K562 (cell line): ENCODE measurements around the gene STK11. TPM values are rescaled to one million over a fixed set of nuclear protein-coding genes. Genes with fewer than 3 reads are reported as not detected.

Experiments used
- ARNT ChIP-seq, 2 experiments: fragments of 450-650 bp; IDR thresholded peaks; 2 replicates each; pipeline ENCODE4 v1.6.1; 2016; ENCODE audit warnings: mild to moderate bottlenecking in 1 of 2
- C11orf30 ChIP-seq: fragments of 450-650 bp; IDR thresholded peaks from 2 replicates; pipeline ENCODE4 v1.6.1; 2016; ENCODE audit warnings: low read depth, mild to moderate bottlenecking
- CBFA2T2 ChIP-seq: fragments of 450-650 bp; conservative IDR thresholded peaks from 2 replicates; pipeline ENCODE4 v1.6.1; 2017; ENCODE audit warnings: mild to moderate bottlenecking
- CBX5 ChIP-seq: IDR thresholded peaks from 2 replicates; pipeline ENCODE4 v1.6.1; 2014; ENCODE audit warnings: low read depth, borderline replicate concordance
- CHD1 ChIP-seq: fragments of 200-600 bp; sonication (generic); IDR thresholded peaks from one replicate; pipeline ENCODE4 v1.6.1; 2012; ENCODE audit warnings: mild to moderate bottlenecking, moderate library complexity, low read length, inconsistent platforms
- CSDE1 ChIP-seq, 2 experiments: fragments of 450-650 bp; IDR thresholded peaks; 2 replicates each; pipeline ENCODE4 v1.6.1; 2016; ENCODE audit warnings: mild to moderate bottlenecking in 1 of 2
- FOXA3 ChIP-seq, 2 experiments: fragments of 450-650 bp in 1 of 2; sonication (generic) in 1 of 2; formaldehyde crosslinking; IDR thresholded peaks in 1 of 2; conservative IDR thresholded peaks in 1 of 2; 2 replicates each; pipeline versions ENCODE4 v1.4.0 to v1.8.0; 2020 to 2022; ENCODE audit warnings: mild to moderate bottlenecking in 2 of 2, missing genetic modification reagents in 1 of 2
- GABPB1 ChIP-seq: sonication (generic); formaldehyde crosslinking; IDR thresholded peaks from 2 replicates; pipeline ENCODE4 v1.8.0; 2022; ENCODE audit warnings: mild to moderate bottlenecking, missing genetic modification reagents
- SIN3B ChIP-seq: fragments of 450-650 bp; IDR thresholded peaks from 2 replicates; pipeline ENCODE4 v1.6.1; 2017; ENCODE audit warnings: low read depth, mild to moderate bottlenecking, moderate library complexity
- SLC30A9 ChIP-seq: fragments of 250-450 bp; sonication (Bioruptor Pico); IDR thresholded peaks from 2 replicates; pipeline ENCODE4 v1.8.0; 2022; ENCODE audit warnings: mild to moderate bottlenecking, moderate library complexity
- TCFL5 ChIP-seq: fragments of 250-450 bp; sonication (Bioruptor Pico); conservative IDR thresholded peaks from 2 replicates; pipeline ENCODE4 v1.6.1; 2021; ENCODE audit warnings: mild to moderate bottlenecking, moderate library complexity, matching md5 sums
- TSHZ1 ChIP-seq: fragments of 250-450 bp; sonication (Bioruptor Pico); IDR thresholded peaks from 2 replicates; pipeline ENCODE4 v1.4.0; 2020; ENCODE audit warnings: mild to moderate bottlenecking, moderate library complexity
- YY1 ChIP-seq, 3 experiments: IDR thresholded peaks; 2 replicates each; pipeline ENCODE4 v1.6.1; 2011; ENCODE audit warnings: low read length in 2 of 3, mild to moderate bottlenecking in 2 of 3, moderate library complexity in 2 of 3, borderline replicate concordance in 1 of 3, control low read depth in 1 of 3, low read depth in 1 of 3; ENCODE audit not compliant: insufficient read depth in 3 of 3, insufficient replicate concordance in 2 of 3, control insufficient read depth in 1 of 3, insufficient read length in 1 of 3; ENCODE audit errors: extremely low read depth in 1 of 3
- ZBTB43 ChIP-seq: sonication (generic); formaldehyde crosslinking; IDR thresholded peaks from 2 replicates; pipeline ENCODE4 v1.8.0; 2023; ENCODE audit warnings: mild to moderate bottlenecking, missing genetic modification reagents
- ZNF224 ChIP-seq: sonication (generic); formaldehyde crosslinking; IDR thresholded peaks from 2 replicates; pipeline ENCODE4 v1.8.0; 2022; ENCODE audit warnings: mild to moderate bottlenecking, missing genetic modification reagents
- polyA plus RNA-seq, 8 experiments: library from polyadenylated mRNA; depleted of rRNA in 4 of 8; stranded (reverse) in 5 of 8; unstranded in 3 of 8; fragments of >200 nt; fragmentation: Nextera tagmentation in 2 of 8; fragmentation: Illumina TruSeq in 1 of 8; extraction: Ambion mirVana in 2 of 8; extraction: Trizol in 1 of 8; gene quantifications; 2 replicates each; pipeline versions ENCODE4 v1.2.1 to v1.2.3, GENCODE V29; 2011 to 2014; ENCODE audit warnings: inconsistent platforms in 1 of 8, missing spikeins in 1 of 8
- total RNA-seq, 7 experiments: library from RNA; depleted of rRNA in 6 of 7; stranded (reverse); fragments of >200 nt in 6 of 7; fragmentation: Illumina TruSeq in 2 of 7; extraction: Trizol in 2 of 7; gene quantifications; 2 replicates each; pipeline versions ENCODE4 v1.2.1 to v1.2.3, GENCODE V29; 2011 to 2021; ENCODE audit warnings: low replicate concordance in 1 of 7
- TF ChIP-seq, protein P1 (sequence below), 2 experiments: fragments of 450-650 bp; IDR thresholded peaks; 2 replicates each; pipeline ENCODE4 v1.6.1; 2018; ENCODE audit warnings: mild to moderate bottlenecking in 2 of 2, low read depth in 1 of 2; ENCODE audit not compliant: partially characterized antibody in 2 of 2

Gene STK11
- total and polyA plus RNA-seq, 9 of the 15 experiments (the other 6 are each of a cell fraction or from before 2014, with no cell fraction given): 0.15 to 96.5 (median 31.7) TPM

DNA sequence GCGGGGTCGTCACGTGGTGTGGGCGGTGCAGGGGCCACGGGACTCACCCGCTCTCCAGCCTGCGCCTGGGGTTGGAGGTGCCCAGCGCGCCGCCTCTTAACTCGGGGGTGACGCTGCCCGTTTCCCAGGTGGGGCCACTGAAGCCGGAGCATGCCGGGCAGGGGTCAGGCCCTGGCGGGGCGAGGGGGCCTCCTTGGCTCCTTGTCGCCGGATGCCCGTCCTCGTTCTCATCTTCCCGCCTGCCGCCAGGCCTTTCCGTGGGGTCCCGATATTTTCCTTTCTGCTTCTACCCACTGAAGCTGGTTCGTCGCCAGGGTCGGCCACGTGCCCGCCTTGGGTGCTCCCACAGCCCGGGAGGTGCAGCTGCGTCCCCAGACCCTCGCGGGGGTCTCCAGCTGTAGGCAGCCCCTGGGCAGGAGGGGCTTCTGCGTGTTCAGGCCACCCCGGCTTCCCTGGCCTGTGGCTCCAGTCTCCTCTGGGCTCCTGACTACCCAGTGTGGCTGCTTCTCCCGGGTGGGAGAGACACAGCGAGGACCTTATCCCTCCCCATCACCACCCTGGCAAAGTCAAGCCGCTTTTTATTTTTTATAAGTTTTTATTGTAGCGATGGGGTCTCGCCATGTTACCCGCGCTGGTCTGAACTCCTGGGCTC is 70.5 kb downstream of the STK11 start (continued):
- TF ChIP-seq, protein P1, sequence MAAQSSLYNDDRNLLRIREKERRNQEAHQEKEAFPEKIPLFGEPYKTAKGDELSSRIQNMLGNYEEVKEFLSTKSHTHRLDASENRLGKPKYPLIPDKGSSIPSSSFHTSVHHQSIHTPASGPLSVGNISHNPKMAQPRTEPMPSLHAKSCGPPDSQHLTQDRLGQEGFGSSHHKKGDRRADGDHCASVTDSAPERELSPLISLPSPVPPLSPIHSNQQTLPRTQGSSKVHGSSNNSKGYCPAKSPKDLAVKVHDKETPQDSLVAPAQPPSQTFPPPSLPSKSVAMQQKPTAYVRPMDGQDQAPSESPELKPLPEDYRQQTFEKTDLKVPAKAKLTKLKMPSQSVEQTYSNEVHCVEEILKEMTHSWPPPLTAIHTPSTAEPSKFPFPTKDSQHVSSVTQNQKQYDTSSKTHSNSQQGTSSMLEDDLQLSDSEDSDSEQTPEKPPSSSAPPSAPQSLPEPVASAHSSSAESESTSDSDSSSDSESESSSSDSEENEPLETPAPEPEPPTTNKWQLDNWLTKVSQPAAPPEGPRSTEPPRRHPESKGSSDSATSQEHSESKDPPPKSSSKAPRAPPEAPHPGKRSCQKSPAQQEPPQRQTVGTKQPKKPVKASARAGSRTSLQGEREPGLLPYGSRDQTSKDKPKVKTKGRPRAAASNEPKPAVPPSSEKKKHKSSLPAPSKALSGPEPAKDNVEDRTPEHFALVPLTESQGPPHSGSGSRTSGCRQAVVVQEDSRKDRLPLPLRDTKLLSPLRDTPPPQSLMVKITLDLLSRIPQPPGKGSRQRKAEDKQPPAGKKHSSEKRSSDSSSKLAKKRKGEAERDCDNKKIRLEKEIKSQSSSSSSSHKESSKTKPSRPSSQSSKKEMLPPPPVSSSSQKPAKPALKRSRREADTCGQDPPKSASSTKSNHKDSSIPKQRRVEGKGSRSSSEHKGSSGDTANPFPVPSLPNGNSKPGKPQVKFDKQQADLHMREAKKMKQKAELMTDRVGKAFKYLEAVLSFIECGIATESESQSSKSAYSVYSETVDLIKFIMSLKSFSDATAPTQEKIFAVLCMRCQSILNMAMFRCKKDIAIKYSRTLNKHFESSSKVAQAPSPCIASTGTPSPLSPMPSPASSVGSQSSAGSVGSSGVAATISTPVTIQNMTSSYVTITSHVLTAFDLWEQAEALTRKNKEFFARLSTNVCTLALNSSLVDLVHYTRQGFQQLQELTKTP (IDR thresholded peaks at IDR 0.05; ENCODE audit: low read depth in 1 of 2, partially characterized antibody in 2 of 2): no peak
- TF ChIP-seq SIN3B: no peak
- no peak for TF ChIP-seq TCFL5 (CRISPR knock-in tag)
- TF ChIP-seq ARNT (IDR thresholded peaks at IDR 0.05): no peak
- no peak for TF ChIP-seq C11orf30
- no peak for TF ChIP-seq YY1 (IDR thresholded peaks at IDR 0.05; ENCODE audit: borderline replicate concordance in 1 of 3, control insufficient read depth in 1 of 3, extremely low read depth in 1 of 3, insufficient read depth in 3 of 3, insufficient read length in 1 of 3, insufficient replicate concordance in 2 of 3, low read depth in 1 of 3, low read length in 2 of 3)
- no peak for TF ChIP-seq ZBTB43 (CRISPR knock-in tag)
- TF ChIP-seq CBFA2T2: no peak
- TF ChIP-seq TSHZ1 (CRISPR knock-in tag): no peak
- TF ChIP-seq SLC30A9 (CRISPR knock-in tag): no peak
- no peak for TF ChIP-seq FOXA3 (CRISPR knock-in tag; conservative IDR thresholded peaks at IDR 0.05 in 1 of 2, IDR thresholded peaks at IDR 0.05 in 1 of 2)
- TF ChIP-seq ZNF224: no peak
- TF ChIP-seq GABPB1: peak; percentile 57; the same call in 1 of the 2 replicates
- TF ChIP-seq CBX5: no peak
- TF ChIP-seq CHD1: no peak
- no peak for TF ChIP-seq CSDE1 (IDR thresholded peaks at IDR 0.05)
